ENCODE data around the gene SCN8A.

SCN8A gene

DNA sequence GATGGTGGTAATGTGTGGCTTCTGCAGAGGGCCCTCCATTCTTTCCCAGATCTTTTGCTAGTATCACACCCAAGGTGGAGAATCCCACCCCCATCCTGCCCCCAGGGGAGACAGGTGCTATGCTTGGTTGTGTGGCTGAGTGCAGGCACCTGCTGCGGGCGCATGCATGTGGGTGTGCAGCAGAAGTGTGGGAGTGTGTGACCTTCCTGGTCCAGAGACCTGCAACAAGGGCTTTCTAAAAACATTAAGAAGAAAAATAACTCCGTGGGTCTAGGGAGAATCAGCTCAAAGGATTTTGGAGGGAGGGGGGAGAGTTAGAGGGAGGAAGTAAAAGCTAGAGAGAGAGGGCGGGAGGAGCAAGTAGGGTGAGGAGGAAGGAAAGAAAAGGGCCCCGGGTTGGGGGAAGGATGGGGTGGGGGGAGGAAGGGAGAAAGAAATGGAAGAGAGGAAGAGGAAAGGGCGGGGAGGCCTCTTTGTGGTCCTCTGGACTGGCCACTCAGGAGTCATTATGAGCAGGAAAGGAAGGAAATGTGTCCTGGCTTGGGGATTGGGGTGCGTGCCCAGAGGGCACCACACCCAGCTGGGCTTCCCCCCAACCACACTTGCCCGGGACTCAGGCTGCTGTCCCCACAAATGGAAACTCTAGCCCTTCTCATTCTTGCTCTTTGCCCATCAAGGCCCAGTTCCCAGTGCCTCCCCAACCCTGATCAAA lies 260.5 kb downstream of the SCN8A start:
- Histone ChIP-seq H3K27me3 (replicated peaks; ENCODE audit: control insufficient read depth, insufficient read depth, low read length, poor library complexity, severe bottlenecking) (peaks cover 9% of the 10 kb centered on the region), H3K9me3 (ENCODE audit: control insufficient read depth, low read length) (no peaks in the 10 kb centered on the region), H3K4me1 (ENCODE audit: control insufficient read depth, insufficient read depth, low read length, poor library complexity, severe bottlenecking) (peaks cover 24% of the 10 kb centered on the region), H3K27ac (ENCODE audit: insufficient read depth, low read length, poor library complexity, severe bottlenecking) (no peak overlapping the region), H3K36me3 (ENCODE audit: control insufficient read depth, insufficient read depth, low read length) (no peaks in the 10 kb centered on the region), H3K4me3 (ENCODE audit: insufficient read depth, low read depth, low read length, poor library complexity, severe bottlenecking) (no peak overlapping the region)
- DNase-seq = no peak

DNA sequence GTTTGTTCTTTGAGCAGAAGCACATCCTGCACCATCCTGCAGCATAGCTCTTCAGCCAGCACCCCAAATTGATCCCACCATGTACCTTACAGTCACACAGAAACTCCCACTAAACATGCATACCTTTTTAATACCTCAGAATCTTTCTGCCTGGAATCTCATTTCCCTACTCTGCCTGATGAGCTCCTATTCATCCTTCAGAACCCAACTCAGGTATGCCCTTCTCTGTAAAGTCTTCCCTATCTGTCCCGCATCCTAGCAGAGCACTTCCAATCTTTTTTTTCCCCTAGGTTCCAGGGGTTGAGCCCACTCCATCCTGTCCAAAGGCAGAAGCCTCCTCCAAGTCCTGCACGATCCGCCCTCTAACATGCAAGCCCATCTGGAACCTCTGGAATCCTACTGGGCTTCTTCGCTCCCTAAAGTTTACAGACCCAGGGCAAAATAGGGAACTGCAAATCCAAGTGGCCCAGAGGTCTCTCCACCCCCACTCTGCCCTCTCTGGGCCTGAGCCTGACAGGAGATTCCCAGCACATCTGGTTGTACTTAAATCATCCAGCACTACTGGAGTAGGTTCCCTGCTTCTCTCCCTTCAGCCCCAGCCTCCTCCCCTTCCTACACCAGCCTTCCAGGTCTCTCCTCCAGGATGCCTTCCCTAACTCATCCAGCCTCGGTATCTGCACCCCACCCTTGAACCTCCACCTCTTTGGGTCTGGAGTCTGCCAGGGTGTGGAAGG lies 261.5 kb downstream of the SCN8A start:
- H3K27me3 ChIP-seq (replicated peaks; ENCODE audit: control insufficient read depth, insufficient read depth, low read length, poor library complexity, severe bottlenecking) = peaks cover 8% of the 10 kb centered on the region
- no peaks in the 10 kb centered on the region for H3K36me3 ChIP-seq (ENCODE audit: control insufficient read depth, insufficient read depth, low read length)
- peaks cover 14% of the 10 kb centered on the region for H3K4me1 ChIP-seq (ENCODE audit: control insufficient read depth, insufficient read depth, low read length, poor library complexity, severe bottlenecking)
- H3K9me3 ChIP-seq (ENCODE audit: control insufficient read depth, low read length) = no peaks in the 10 kb centered on the region
- DNase-seq = no peak
- H3K27ac ChIP-seq (ENCODE audit: insufficient read depth, low read length, poor library complexity, severe bottlenecking) = no peak overlapping the region
- H3K4me3 ChIP-seq (ENCODE audit: insufficient read depth, low read depth, low read length, poor library complexity, severe bottlenecking) = no peak overlapping the region

DNA sequence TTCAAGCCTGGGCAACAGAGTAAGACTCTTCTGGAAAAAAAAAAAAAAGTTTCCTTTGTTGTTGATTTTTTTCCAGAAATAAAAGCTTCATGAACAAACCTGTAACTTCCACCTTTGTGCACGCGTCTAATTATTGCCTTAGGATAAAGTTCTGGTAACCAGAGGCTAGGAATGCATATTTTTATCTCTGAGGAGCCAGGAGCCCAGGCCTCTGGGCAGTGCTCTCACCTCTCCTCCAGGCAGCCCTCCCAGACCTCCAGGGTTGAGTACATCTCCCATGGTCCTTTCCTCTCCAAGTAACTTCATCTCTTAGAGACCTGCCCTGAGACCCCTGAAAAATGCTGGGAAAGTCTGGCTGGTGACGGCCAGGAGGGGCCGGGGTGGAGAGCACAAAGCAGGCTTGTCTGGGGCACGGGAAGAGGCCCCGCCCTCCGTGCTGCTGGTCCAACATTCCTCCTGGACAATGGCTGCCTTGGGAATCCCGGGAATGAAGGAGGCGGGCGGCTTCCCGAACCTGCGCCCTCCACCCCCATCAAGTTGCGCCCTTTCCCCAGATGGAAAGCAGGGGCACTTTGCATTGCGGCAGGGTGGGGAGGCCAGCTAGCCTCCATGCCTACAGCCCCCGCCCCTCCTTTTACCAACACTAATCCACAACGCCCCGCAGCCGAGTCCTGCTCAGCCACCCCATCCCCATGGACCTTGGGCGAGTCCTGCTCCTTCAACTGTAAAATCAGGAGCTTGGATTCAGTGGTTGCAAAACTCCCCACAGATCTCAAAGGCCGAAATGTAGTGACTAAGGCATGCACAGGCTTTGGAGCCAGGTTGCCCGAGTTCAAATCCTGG lies 264.8 kb downstream of the SCN8A start:
- DNase-seq = no peak
- Histone ChIP-seq H3K4me1 (ENCODE audit: control insufficient read depth, insufficient read depth, low read length, poor library complexity, severe bottlenecking) (peaks cover 7% of the 10 kb centered on the region), H3K4me3 (ENCODE audit: insufficient read depth, low read depth, low read length, poor library complexity, severe bottlenecking) (no peak overlapping the region), H3K27ac (ENCODE audit: insufficient read depth, low read length, poor library complexity, severe bottlenecking) (no peak overlapping the region), H3K9me3 (ENCODE audit: control insufficient read depth, low read length) (no peaks in the 10 kb centered on the region), H3K27me3 (replicated peaks; ENCODE audit: control insufficient read depth, insufficient read depth, low read length, poor library complexity, severe bottlenecking) (no peaks in the 10 kb centered on the region), H3K36me3 (ENCODE audit: control insufficient read depth, insufficient read depth, low read length) (no peaks in the 10 kb centered on the region)

DNA sequence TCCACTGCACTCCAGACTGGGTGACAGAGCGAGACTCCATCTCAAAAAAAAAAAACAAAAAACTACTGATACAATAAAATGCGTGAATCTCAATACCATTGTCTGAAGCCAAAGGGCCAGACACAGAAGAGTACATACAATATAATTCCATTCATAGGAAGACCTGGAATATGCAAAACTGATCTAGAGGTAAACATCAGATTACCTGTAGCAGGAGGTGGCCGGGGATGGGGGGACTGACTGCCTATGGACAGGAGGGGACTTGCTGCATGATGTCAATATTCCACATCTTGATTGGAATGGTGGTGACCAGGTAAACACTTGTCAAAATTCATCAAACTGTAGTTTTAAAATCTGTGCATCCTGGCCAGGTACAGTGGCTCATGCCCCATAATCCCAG lies 270.0 kb downstream of the SCN8A start:
- DNase-seq = no peak
- no peaks in the 10 kb centered on the region for H3K9me3 ChIP-seq (ENCODE audit: control insufficient read depth, low read length)
- H3K27me3 ChIP-seq (replicated peaks; ENCODE audit: control insufficient read depth, insufficient read depth, low read length, poor library complexity, severe bottlenecking) = peaks cover 29% of the 10 kb centered on the region
- H3K4me3 ChIP-seq (ENCODE audit: insufficient read depth, low read depth, low read length, poor library complexity, severe bottlenecking) = no peak overlapping the region
- H3K36me3 ChIP-seq (ENCODE audit: control insufficient read depth, insufficient read depth, low read length) = no peaks in the 10 kb centered on the region
- peaks cover 10% of the 10 kb centered on the region for H3K4me1 ChIP-seq (ENCODE audit: control insufficient read depth, insufficient read depth, low read length, poor library complexity, severe bottlenecking)
- H3K27ac ChIP-seq (ENCODE audit: insufficient read depth, low read length, poor library complexity, severe bottlenecking) = no peak overlapping the region
